HepG2 (cell line): ENCODE results near the gene GJE1. TPM values are rescaled to one million over a fixed set of nuclear protein-coding genes. Genes with fewer than 3 reads are reported as not detected.

Source experiments
- ATAC-seq: fragments of 200-7000 bp; cut with Tn5 transposase; 3 replicates; pipeline ENCODE4 v1.9.1; 2020; ENCODE audit warnings: mild to moderate bottlenecking, moderate library complexity
- BruUV-seq: library from RNA; stranded (reverse); fragments of 400-500 nt; replicated peaks from 2 replicates; lab custom pipeline; 2021; lab: Mats Ljungman, UMichigan
- CTCF ChIA-PET: fragments of 300-600 bp; formaldehyde crosslinking; extraction: SDS; loops from one replicate; lab custom pipeline; 2021; ENCODE audit warnings: low total read pairs, inconsistent platforms, low intra/inter-chr PET ratio; lab: Yijun Ruan, JAX
- POLR2A ChIA-PET: fragments of 350-600 bp; sonication (Branson Sonifier 250); formaldehyde crosslinking; loops from one replicate; lab custom pipeline; 2020; ENCODE audit warnings: antibody characterized with exemption, inconsistent platforms; lab: Yijun Ruan, JAX
- DNase-seq: peaks from one replicate; pipeline ENCODE4 v3.0.0-alpha.2; 2015; ENCODE audit warnings: low spot score
- FAIRE-seq: peaks from 3 replicates; lab custom pipeline; 2011; peaks lifted over from hg19 to GRCh38; lab: Jason Lieb, UNC
- H2AFZ ChIP-seq: one replicate; pipeline ENCODE4 v1.6.1; 2011; ENCODE audit warnings: low read length, inconsistent platforms
- H3K27ac ChIP-seq: fragments of 300-600 bp; 3 replicates; pipeline ENCODE4 v1.8.0; 2011; ENCODE audit warnings: mixed run types, mild to moderate bottlenecking, mixed read lengths, low read length, inconsistent platforms; ENCODE audit not compliant: insufficient read depth; ENCODE audit errors: extremely low read length
- H3K27me3 ChIP-seq, 2 experiments: fragments of 200-600 bp in 1 of 2; 2 replicates in 1 of 2; 3 replicates in 1 of 2; pipeline versions ENCODE4 v1.6.0 to v1.8.0; 2011; ENCODE audit warnings: low read length in 2 of 2, mild to moderate bottlenecking in 2 of 2, moderate library complexity in 2 of 2, inconsistent platforms in 1 of 2; ENCODE audit not compliant: insufficient read depth in 2 of 2, control insufficient read depth in 1 of 2
- H3K36me3 ChIP-seq, 2 experiments: fragments of 200-600 bp in 1 of 2; replicated peaks in 1 of 2; 2 replicates in 1 of 2; 3 replicates in 1 of 2; pipeline versions ENCODE4 v1.5.1 to v1.8.0; 2011; ENCODE audit warnings: low read length in 2 of 2, inconsistent platforms in 1 of 2; ENCODE audit not compliant: insufficient read depth in 2 of 2, control insufficient read depth in 1 of 2
- H3K4me1 ChIP-seq: 2 replicates; pipeline ENCODE4 v1.5.1; 2012; ENCODE audit warnings: low read length, inconsistent platforms; ENCODE audit not compliant: insufficient read depth
- H3K4me2 ChIP-seq: 2 replicates; pipeline ENCODE4 v1.6.0; 2011; ENCODE audit warnings: low read depth, low read length, inconsistent platforms
- H3K4me3 ChIP-seq, 3 experiments: fragments of 200-600 bp in 1 of 3; sonication (generic), shearing (Covaris generic) in 1 of 3; replicated peaks in 1 of 3; 2 replicates each; pipeline ENCODE4 v1.5.1; 2011 to 2016; ENCODE audit warnings: low read length in 3 of 3, inconsistent platforms in 2 of 3, low read depth in 2 of 3, mild to moderate bottlenecking in 2 of 3, control low read depth in 1 of 3, mixed read lengths in 1 of 3; ENCODE audit not compliant: insufficient read depth in 1 of 3
- H3K79me2 ChIP-seq: one replicate; pipeline ENCODE4 v1.6.1; 2011; ENCODE audit warnings: low read length, inconsistent platforms; ENCODE audit not compliant: insufficient read depth
- H3K9ac ChIP-seq: 2 replicates; pipeline ENCODE4 v1.6.0; 2011; ENCODE audit warnings: mild to moderate bottlenecking, low read depth, low read length, inconsistent platforms; ENCODE audit not compliant: insufficient read depth
- H3K9me3 ChIP-seq: 2 replicates; pipeline ENCODE4 v1.5.1; 2012; ENCODE audit warnings: mild to moderate bottlenecking, low read length
- H4K20me1 ChIP-seq: 2 replicates; pipeline ENCODE4 v1.6.0; 2011; ENCODE audit warnings: inconsistent platforms, mild to moderate bottlenecking, low read length, moderate library complexity; ENCODE audit not compliant: insufficient read depth
- AFF4 ChIP-seq: sonication (generic); formaldehyde crosslinking; IDR thresholded peaks from 2 replicates; pipeline ENCODE4 v1.4.0; 2020; ENCODE audit warnings: missing genetic modification reagents
- ATF2 ChIP-seq: sonication (generic); formaldehyde crosslinking; IDR thresholded peaks from 2 replicates; pipeline ENCODE4 v1.4.0; 2020; ENCODE audit warnings: missing genetic modification reagents
- GRHL1 ChIP-seq: sonication (generic); formaldehyde crosslinking; conservative IDR thresholded peaks from 2 replicates; pipeline ENCODE4 v1.8.0; 2022; ENCODE audit warnings: missing genetic modification reagents
- YEATS2 ChIP-seq: sonication (generic); formaldehyde crosslinking; IDR thresholded peaks from 2 replicates; pipeline ENCODE4 v1.4.0; 2020; ENCODE audit warnings: missing genetic modification reagents, borderline replicate concordance
- ZHX1 ChIP-seq: sonication (generic); formaldehyde crosslinking; IDR thresholded peaks from 2 replicates; pipeline ENCODE4 v1.8.1; 2022; ENCODE audit warnings: low read depth, mild to moderate bottlenecking, missing genetic modification reagents
- ZNF317 ChIP-seq: sonication (generic); formaldehyde crosslinking; IDR thresholded peaks from 2 replicates; pipeline ENCODE4 v1.5.0; 2020; ENCODE audit warnings: mild to moderate bottlenecking, missing genetic modification reagents
- ZNF367 ChIP-seq: sonication (generic); formaldehyde crosslinking; IDR thresholded peaks from 2 replicates; pipeline ENCODE4 v1.4.0; 2020; ENCODE audit warnings: missing genetic modification reagents, borderline replicate concordance
- ZNF644 ChIP-seq: IDR thresholded peaks from 2 replicates; pipeline ENCODE4 v1.6.1; 2016; ENCODE audit warnings: low read depth
- ZNF674 ChIP-seq: sonication (generic); formaldehyde crosslinking; IDR thresholded peaks from 2 replicates; pipeline ENCODE4 v1.5.0; 2020; ENCODE audit warnings: low read depth, mild to moderate bottlenecking, missing genetic modification reagents
- ZNF816 ChIP-seq: sonication (generic); formaldehyde crosslinking; IDR thresholded peaks from 2 replicates; pipeline ENCODE4 v1.8.0; 2022; ENCODE audit warnings: missing genetic modification reagents, mild to moderate bottlenecking, borderline replicate concordance
- WGBS: methylation state at CpG from one replicate; pipeline ENCODE4 v1.1.6; 2017; ENCODE audit warnings: low lambda C conversion rate; 5-methylcytosine and 5-hydroxymethylcytosine counted together
- in situ Hi-C: cut with HindIII; loops from 2 replicates; pipeline ENCODE4 v1.10.0; 2017; ENCODE audit warnings: low pct_unique_long_range_greater_than_20kb; ENCODE audit not compliant: extremely low pct_ligation_motif_present
- intact Hi-C: fragments of 100-400 bp; cut with micrococcal nuclease; formaldehyde crosslinking; loops from one replicate; pipeline ENCODE4 v1.10.0; 2022; ENCODE audit not compliant: unreplicated experiment
- polyA plus RNA-seq, 8 experiments: library from polyadenylated mRNA; depleted of rRNA in 3 of 8; stranded (reverse) in 7 of 8; unstranded in 1 of 8; fragments of >200 nt; fragmentation: Illumina TruSeq in 4 of 8; extraction: Trizol in 4 of 8; gene quantifications; 2 replicates each; pipeline versions ENCODE4 v1.2.1 to v1.2.3, GENCODE V29; 2011 to 2016; ENCODE audit warnings: low read depth in 4 of 8, missing spikeins in 1 of 8, mixed read lengths in 1 of 8; ENCODE audit not compliant: insufficient read depth in 1 of 8
- total RNA-seq, 5 experiments: library from RNA; depleted of rRNA; stranded (reverse); fragments of >200 nt; fragmentation: Illumina TruSeq; extraction: Trizol; gene quantifications; 2 replicates each; pipeline ENCODE4 v1.2.3, GENCODE V29; 2016; ENCODE audit warnings: low read depth in 1 of 5

Gene GJE1
- total and polyA plus RNA-seq, 2 of the 13 experiments (the other 11 are each of a cell fraction or from before 2014, with no cell fraction given) = not detected

- TF ChIP-seq GRHL1 (CRISPR knock-in tag) (no peak), AFF4 (CRISPR knock-in tag) (no peak), ATF2 (CRISPR knock-in tag) (no peak)
Measured at GRCh38 chr6:142165227-142165626, 32.5 kb downstream of the GJE1 start (continued).

GRCh38 chr6:142167071-142167470 lies 34.3 kb downstream of the GJE1 start:
- peaks cover 36% of the 10 kb centered on the region for H3K79me2 ChIP-seq
- in situ Hi-C loops (loop anchor here (10.0 kb wide), 1 partner anchor 218 kb away; no protein-coding TSS in a partner anchor), intact Hi-C loops (no loop called here)
- H3K4me1 ChIP-seq = peaks cover 12% of the 10 kb centered on the region
- no peak for DNase-seq
- ChIA-PET CTCF (no interaction called here), POLR2A (no interaction called here)
- H3K27me3 ChIP-seq = no peaks in the 10 kb centered on the region
- H4K20me1 ChIP-seq = 0 out of 2 replicates have a peak, but pooled peaks cover 3% of the 10 kb centered on the region
- no peak overlapping the region for H3K9ac ChIP-seq
- H2AFZ ChIP-seq = no peak overlapping the region
- no TSS peak for BruUV-seq
- H3K9me3 ChIP-seq = no peaks in the 10 kb centered on the region
- H3K36me3 ChIP-seq = peaks cover 10 to 39% of the 10 kb centered on the region in 2 experiments
- no peak overlapping the region for H3K4me3 ChIP-seq
- 94% methylated on average over 3 of the region's 3 CpGs for WGBS
- no peak for ATAC-seq
- no peak for FAIRE-seq
- H3K4me2 ChIP-seq = no peak overlapping the region
- no peak overlapping the region for H3K27ac ChIP-seq
- TF ChIP-seq ZNF644 (CRISPR knock-in tag) (no peak), ZNF816 (CRISPR knock-in tag) (no peak), YEATS2 (CRISPR knock-in tag) (no peak), ZHX1 (CRISPR knock-in tag) (no peak), ZNF367 (CRISPR knock-in tag) (no peak), ZNF674 (no peak), ZNF317 (CRISPR knock-in tag) (no peak)
